ENCODE results near the gene SMAD4.
"Not testable (repeated sequence)": the region's sequence is repeated elsewhere in the genome, so short reads cannot be mapped to it uniquely, and the experiment has no call there.

The SMAD4 gene

DNA sequence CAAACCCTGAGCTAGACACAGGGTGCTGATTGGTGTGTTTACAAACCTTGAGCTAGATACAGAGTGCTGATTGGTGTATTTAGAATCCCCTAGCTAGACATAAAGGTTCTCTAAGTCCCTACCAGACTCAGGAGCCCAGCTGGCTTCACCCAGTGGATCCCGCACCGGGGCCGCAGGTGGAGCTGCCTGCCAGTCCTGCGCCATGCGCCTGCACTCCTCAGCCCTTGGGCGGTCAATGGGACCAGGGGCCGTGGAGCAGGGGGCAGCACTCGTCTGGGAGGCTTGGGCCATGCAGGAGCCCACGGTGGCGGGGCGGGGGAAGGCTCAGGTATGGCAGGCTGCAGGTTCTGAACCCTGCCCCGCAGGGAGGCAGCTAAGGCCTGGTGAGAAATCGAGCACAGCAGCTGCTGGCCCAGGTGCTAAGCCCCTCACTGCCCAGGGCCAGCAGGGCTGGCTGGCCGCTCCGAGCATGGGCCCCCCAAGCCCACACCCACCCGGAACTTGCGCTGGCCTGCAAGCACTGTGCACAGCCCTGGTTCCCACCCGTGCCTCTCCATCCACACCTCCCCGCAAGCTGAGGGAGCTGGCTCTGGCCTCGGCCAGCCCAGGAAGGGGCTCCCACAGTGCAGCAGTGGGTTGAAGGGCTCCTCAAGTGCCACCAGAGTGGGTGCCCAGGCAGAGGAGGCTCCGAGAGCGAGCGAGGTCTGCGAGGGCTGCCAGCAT is 81.8 kb downstream of the SMAD4 start:
- DNase-seq: not testable (repeated sequence)

DNA sequence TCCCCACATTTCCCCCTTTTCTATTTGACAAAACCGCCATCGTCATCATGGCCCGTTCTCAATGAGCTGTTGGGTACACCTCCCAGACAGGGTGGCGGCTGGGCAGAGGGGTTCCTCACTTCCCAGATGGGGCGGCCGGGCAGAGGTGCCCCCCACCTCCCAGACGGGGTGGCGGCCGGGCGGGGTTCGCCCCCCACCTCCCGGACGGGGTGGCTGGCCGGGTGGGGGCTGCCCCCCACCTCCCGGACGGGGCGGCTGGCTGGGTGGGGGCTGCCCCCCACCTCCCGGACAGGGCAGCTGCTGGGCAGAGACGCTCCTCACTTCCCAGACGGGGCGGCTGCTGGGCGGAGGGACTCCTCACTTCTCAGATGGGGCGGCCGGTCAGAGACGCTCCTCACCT is 87.0 kb downstream of the SMAD4 start:
- not testable (repeated sequence) for DNase-seq

DNA sequence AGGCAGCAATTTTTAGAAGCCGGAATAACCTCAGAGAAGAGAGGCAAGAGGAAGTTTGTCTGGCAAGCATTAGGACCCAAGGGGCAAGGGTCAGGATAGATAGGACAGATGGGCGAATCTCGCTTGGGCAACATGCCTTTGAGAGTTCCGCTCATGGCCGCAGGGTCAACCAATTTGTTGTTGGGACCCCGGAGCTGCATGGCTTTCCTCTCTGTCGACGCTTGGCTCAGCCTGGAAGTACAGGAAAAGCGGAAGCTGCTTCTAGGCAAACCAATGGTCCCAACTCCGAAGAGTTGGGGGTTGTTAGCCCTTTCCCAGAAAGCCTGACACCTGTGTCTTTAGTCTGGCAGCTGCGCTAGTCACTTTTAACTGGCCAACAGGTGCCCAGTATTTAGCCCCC is 89.5 kb downstream of the SMAD4 start:
- not testable (repeated sequence) for DNase-seq

DNA sequence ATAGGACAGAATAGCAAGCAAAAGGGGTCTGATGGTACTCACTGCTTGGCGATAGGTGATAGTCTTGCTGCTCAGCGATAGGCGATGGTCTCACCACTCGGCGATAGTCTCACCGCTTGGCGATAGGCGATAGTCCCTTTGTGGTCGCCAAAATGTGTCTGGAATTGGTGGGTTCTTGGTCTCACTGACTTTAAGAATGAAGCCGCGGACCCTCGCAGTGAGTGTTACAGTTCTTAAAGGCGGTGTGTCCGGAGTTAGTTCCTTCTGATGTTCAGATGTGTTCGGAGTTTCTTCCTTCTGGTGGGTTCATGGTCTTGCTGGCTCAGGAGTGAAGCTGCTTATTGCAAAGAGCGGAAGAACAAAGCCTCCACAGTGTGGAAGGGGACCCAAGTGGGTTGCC is 90.0 kb downstream of the SMAD4 start:
- not testable (repeated sequence) for DNase-seq

DNA sequence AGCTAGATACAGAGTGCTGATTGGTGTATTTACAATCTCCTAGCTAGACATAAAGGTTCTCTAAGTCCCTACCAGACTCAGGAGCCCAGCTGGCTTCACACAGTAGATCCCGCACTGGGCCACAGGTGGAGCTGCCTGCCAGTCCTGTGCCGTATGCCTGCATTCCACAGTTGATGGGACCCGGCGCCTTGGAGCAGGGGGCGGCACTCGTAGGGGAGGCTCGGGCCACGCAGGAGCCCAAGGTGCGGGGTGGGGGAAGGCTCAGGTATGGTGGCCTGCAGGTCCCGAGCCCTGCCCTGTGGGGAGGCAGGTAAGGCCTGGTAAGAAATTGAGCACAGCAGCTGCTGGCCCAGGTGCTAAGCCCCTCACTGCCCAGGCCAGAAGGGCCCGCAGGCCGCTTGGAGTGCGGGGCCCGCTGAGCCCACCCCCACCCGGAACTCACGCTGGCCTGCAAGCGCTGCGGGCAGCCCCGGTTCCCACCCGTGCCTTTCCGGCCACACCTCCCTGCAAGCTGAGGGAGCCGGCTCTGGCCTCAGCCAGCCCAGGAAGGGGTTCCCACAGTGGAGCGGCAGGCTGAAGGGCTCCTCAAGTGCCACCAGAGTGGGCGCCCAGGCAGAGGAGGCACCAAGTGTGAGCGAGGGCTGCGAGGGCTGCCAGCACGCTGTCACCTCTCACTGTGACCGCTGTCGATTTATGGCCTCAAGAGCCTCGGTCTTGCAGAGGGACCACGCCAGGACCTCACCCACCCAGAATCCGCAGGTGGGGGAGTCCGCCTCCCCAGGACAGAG is 91.0 kb downstream of the SMAD4 start:
- no peak for DNase-seq

DNA sequence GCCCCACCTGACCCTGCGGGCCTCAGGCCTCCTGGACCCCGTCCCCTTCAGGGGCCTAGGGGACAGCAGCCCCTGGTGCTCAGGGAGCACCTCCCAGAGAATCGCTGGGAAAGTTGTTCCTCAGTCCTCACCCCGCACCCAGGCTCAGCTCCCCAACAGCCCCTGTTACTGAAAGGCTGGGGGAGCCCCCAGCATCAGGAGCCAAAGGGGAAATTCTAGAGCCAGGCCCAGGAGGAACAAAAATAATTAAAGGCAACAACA is 91.5 kb downstream of the SMAD4 start:
- DNase-seq: no peak

DNA sequence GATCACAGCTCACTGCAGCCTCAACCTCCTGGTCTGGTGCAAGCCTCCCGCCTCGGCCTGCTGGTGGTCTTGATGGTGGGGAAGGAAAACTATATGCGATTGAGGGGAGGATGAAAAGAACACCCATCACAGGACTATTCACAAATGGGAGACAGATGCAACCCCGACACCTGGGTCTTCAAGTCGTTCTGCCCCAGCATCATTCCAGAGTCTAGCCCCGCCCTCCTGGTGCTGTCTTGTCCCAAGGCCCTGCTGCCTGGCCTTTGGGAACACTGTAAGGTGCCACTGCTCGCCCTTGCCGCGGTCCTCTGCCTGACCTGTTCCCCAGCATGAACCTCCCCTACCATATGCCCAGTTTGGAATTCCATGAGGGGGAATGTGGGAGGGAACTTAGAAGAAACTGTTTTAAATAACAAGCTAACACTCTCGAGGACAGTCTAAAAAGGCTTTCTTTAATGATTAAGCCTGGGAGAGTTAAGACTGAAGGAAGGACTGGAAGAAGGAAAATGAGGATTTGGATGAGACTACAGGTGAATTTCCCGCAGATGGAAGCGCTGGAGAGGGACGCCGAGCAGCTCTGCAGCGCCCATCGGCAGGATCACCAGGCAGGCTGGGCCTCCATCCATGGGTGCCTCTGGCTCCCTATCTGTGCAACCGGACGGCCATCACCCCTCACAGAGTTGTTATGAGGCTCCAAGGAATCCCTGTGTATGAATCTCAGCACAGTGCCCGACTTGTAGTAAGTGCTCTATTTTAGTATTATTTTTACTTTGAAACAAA is 92.4 kb downstream of the SMAD4 start:
- no peak for DNase-seq

DNA sequence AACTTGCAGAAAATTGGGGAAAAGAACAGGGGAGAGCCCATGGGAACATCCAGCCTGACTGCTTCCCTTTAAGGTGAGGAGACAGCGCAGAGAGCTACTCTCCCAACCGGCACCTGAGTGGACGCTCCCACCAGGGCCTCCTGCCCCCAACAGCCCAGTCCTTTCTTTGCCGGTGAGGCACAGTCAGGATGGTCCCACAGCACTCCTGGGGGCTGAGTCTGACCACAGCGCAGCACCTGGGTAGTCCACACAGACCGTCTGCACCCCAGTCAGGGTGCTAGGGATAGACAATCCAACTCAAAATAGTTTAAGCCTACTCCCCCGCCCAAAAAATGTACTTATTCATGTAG is 93.0 kb downstream of the SMAD4 start:
- DNase-seq: no peak

DNA sequence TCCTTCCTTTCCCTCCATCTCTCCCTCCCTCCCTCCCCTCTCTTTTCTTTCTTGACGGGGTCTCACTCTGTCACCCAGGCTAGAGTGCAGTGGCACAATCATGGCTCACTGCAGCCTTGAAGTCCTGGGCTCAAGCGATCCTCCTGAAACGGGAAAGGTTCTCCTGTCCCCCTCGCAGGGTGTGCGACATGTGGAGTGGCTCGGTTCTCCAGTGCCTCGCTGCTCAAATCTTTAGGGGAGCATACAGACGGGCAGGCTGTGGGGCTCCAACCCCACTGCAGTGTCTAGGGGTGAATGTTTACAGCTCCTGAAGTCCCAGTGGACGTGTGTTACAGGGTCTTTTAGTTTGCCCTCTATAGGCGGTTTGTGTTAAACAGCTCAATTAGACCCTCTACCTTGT is 93.5 kb downstream of the SMAD4 start:
- DNase-seq: no peak

DNA sequence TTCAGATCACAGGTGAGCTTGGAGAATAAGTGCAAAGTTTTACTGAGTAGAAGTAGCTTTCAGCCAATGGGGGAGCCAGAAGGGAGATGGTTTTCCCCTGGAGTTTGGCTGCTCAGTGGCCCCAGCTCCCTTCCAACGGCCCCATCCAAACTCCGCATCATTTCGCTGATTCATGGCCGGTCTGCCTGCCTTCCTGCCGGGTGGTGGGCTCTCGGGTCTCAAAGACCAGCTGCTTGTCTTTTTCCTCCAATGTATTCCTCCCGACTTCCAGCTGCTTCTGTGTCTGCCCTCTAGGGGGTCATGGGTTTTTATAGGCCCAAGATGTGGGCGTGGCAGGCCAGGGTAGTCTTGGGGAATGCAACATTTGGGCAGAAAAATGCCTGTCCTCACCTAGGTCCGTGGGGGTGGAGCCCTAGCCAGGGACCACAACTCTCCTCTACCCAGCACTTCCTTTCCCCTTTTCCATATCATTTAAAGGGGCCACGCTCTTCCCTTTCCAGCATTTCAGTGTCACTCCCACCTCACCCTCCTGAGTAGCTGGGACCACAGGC is 94.0 kb downstream of the SMAD4 start:
- DNase-seq: no peak

DNA sequence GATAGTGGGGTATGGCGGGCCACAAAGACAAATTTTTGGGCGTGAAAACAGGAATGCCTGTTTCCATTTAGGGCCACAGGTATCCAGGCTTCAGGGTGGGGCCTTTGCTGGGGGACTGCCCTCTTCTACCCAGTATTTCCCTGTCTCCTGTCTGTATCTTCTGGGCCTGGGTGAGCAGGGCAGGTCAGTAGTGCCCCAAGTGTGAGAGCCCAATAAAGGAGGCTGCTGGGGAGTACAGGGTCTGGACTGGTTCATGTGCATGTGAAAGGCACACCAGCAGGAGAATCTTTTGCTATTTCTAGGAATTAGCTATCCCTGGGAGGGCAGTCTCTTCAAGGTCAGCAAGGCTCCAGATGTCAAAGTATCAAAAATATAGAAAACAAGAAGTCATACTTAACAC is 96.0 kb downstream of the SMAD4 start:
- DNase-seq: no peak

DNA sequence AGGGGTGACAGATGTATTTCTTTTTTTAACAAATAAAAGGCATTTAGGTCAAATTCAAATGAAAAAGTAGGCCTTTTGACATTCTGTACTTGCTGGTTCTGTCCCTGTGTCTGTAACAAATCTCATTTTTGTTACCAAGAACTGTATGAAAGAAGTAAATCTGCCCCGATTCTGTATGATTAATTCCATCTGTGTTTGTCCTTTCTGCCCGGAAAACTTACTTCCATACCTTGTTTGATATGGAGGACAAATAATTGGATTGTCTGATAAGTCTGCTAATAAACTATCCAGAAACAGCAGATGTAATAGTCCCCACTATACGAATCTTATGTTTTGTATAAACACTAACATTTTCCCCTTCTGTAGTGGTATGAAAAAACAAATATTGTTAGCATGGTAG is 97.7 kb downstream of the SMAD4 start:
- DNase-seq: no peak

DNA sequence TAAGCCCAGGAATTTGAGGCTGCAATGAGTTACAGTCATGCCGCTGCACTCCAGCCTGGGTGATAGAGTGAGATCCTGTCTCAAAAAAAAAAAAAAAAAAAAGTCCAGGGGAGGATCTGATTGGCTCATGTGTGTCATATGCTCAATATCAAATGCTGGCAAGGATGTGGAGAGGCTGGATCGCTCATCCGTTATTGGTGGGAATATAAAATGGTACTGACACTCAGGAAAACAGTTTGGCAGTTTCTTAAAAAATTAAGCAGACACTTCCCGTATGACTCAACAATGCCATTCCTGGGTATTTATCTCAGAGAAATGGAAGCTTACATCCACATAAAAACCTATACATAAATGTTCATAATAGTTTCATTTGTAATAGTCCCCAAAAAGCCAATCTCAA is 98.5 kb downstream of the SMAD4 start:
- no peak for DNase-seq

DNA sequence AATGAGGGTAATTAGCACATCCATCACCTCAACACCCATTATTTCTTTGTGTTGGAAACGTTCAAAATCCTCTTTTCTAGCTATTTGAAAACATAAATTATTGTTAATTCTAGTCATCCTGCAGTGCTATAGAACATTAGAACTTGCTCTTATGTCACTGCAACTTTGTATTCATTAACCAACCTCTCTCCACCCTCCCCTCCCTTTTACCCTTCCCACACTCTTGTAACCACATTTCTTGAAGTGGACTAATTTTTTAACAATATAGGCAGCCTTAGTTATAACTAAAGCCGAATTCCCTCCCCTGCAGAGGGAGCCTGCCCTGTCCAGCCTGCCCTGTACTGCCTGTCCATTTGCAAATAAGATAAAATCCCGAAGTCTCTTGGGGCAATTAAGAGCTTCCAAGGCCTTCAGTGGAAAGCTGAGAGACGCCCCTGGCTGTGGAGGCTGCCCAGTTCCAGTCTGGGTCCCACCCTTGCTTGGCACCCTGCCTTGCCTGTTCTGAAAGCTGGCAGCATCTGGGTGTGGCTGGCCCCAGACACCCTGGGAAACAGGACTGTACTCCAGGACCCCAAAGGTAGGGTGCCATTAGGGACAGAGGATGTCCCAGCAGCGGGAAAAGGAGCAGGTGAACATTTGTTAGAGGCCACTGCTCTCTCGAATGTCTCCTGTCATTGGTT is 102.4 kb downstream of the SMAD4 start:
- DNase-seq: no peak

DNA sequence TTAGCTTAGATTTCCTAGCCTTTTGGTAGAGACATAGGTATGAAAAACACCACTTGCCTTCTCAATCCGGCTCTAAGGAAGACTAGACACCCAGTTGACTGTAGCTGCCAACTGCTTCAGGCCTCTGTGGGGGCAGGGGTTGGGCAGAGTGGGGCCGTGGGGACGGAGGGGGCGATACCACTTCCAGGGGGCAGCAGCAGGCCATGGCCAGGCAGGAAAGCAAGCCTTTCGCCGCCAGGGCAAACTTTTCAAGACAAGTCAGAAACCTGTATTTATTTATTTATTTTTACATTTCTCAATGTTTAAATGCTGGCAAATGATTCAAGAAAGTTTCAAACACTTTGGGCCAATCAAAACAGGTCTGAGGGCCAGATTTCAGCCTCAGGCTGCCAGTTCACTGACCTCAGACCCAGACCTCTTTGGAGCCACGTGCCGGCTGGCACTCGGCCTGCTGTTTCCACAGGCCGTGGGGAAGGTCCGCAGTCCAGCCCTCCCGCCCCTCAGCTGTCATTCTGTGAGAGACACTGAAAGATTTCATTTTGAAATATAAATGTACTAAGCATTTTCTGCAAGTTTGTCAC is 103.7 kb downstream of the SMAD4 start:
- DNase-seq: no peak
